Muscle layer of colon (tissue), 2 donors: ENCODE data around the gene SPACA5.
"Not testable (repeated sequence)": the region's sequence is repeated elsewhere in the genome, so short reads cannot be mapped to it uniquely, and the experiment has no call there.

ENCODE experiments used
- H3K27ac ChIP-seq: one replicate; pipeline ENCODE4 v1.7.0; 2013; ENCODE audit warnings: low read depth, mild to moderate bottlenecking, low read length, moderate library complexity
- H3K27me3 ChIP-seq, 2 donors: one replicate each; pipeline ENCODE4 v1.7.0; 2013; ENCODE audit warnings: low read length in 2 of 2, mild to moderate bottlenecking in 2 of 2; ENCODE audit not compliant: insufficient read depth in 2 of 2, control insufficient read depth in 1 of 2
- H3K36me3 ChIP-seq: one replicate; pipeline ENCODE4 v1.7.0; 2013; ENCODE audit warnings: mild to moderate bottlenecking, low read length; ENCODE audit not compliant: insufficient read depth
- H3K4me1 ChIP-seq: one replicate; pipeline ENCODE4 v1.7.0; 2013; ENCODE audit warnings: mild to moderate bottlenecking, low read length; ENCODE audit not compliant: insufficient read depth
- H3K4me3 ChIP-seq, 2 donors: one replicate each; pipeline ENCODE4 v1.7.0; 2013; ENCODE audit warnings: low read length in 2 of 2, low read depth in 1 of 2, mild to moderate bottlenecking in 1 of 2, moderate library complexity in 1 of 2
- H3K9ac ChIP-seq: one replicate; pipeline ENCODE4 v1.7.0; 2013; ENCODE audit warnings: low read length
- H3K9me3 ChIP-seq: one replicate; pipeline ENCODE4 v1.7.0; 2013; ENCODE audit warnings: mild to moderate bottlenecking, low read length
- donor health status: abdominal sarcoma.
- donor health status: Adenocarcinoma of cecum.

Gene SPACA5

GRCh38 chrX:48022738-48023137 is 15.9 kb downstream of the SPACA5 start:
- Histone ChIP-seq H3K4me3 (no peak overlapping the region), H3K27me3 (no peaks in the 10 kb centered on the region), H3K9me3 (no peaks in the 10 kb centered on the region), H3K9ac (no peak overlapping the region), H3K36me3 (no peaks in the 10 kb centered on the region), H3K27ac (no peak overlapping the region), H3K4me1 (no peaks in the 10 kb centered on the region)

- no peaks in the 10 kb centered on the region for H3K36me3 ChIP-seq
- H3K27me3 ChIP-seq: no peaks in the 10 kb centered on the region
- no peaks in the 10 kb centered on the region for H3K4me1 ChIP-seq
- H3K9ac ChIP-seq: no peak overlapping the region
- H3K9me3 ChIP-seq: no peaks in the 10 kb centered on the region
- no peak overlapping the region for H3K27ac ChIP-seq
- H3K4me3 ChIP-seq: no peak overlapping the region
These were observed 18.8 kb downstream of the SPACA5 start for GRCh38 chrX:48025561-48025960.

GRCh38 chrX:48027545-48027944 is 20.8 kb downstream of the SPACA5 start:
- H3K27me3 ChIP-seq, H3K9ac ChIP-seq, H3K36me3 ChIP-seq, H3K4me1 ChIP-seq, H3K9me3 ChIP-seq, H3K4me3 ChIP-seq, H3K27ac ChIP-seq: not testable (repeated sequence)

GRCh38 chrX:48028091-48028490 is 21.3 kb downstream of the SPACA5 start:
- H3K27me3 ChIP-seq: no peaks in the 10 kb centered on the region
- no peaks in the 10 kb centered on the region for H3K36me3 ChIP-seq
- no peak overlapping the region for H3K4me3 ChIP-seq
- H3K9me3 ChIP-seq: no peaks in the 10 kb centered on the region
- H3K9ac ChIP-seq: no peak overlapping the region
- no peak overlapping the region for H3K27ac ChIP-seq
- no peaks in the 10 kb centered on the region for H3K4me1 ChIP-seq

GRCh38 chrX:48030237-48030636 is 23.4 kb downstream of the SPACA5 start:
- Histone ChIP-seq H3K27me3 (no peaks in the 10 kb centered on the region), H3K27ac (no peak overlapping the region), H3K9ac (no peak overlapping the region), H3K36me3 (no peaks in the 10 kb centered on the region), H3K4me1 (no peaks in the 10 kb centered on the region), H3K9me3 (no peaks in the 10 kb centered on the region), H3K4me3 (no peak overlapping the region)

- H3K4me1 ChIP-seq, H3K9ac ChIP-seq, H3K27ac ChIP-seq, H3K36me3 ChIP-seq, H3K4me3 ChIP-seq, H3K27me3 ChIP-seq, H3K9me3 ChIP-seq: not testable (repeated sequence)
These were observed 23.9 kb downstream of the SPACA5 start for GRCh38 chrX:48030641-48031173.

GRCh38 chrX:48035891-48036290 is 29.1 kb downstream of the SPACA5 start:
- H3K4me1 ChIP-seq: no peaks in the 10 kb centered on the region

GRCh38 chrX:48043056-48043455 is 36.3 kb downstream of the SPACA5 start:
- Histone ChIP-seq H3K4me3 (no peak overlapping the region), H3K9ac (no peak overlapping the region), H3K9me3 (no peaks in the 10 kb centered on the region), H3K27ac (no peak overlapping the region), H3K27me3 (no peaks in the 10 kb centered on the region), H3K4me1 (no peaks in the 10 kb centered on the region), H3K36me3 (no peaks in the 10 kb centered on the region)

More at GRCh38 chrX:48035891-48036290, 29.1 kb downstream of the SPACA5 start:
- H3K36me3 ChIP-seq: no peaks in the 10 kb centered on the region
- H3K9me3 ChIP-seq: no peaks in the 10 kb centered on the region
- H3K27ac ChIP-seq: no peak overlapping the region
- H3K27me3 ChIP-seq: no peaks in the 10 kb centered on the region
- H3K4me3 ChIP-seq: no peak overlapping the region
- H3K9ac ChIP-seq: no peak overlapping the region

- Histone ChIP-seq H3K27me3 (no peaks in the 10 kb centered on the region), H3K4me3 (no peak overlapping the region), H3K36me3 (no peaks in the 10 kb centered on the region), H3K27ac (no peak overlapping the region), H3K4me1 (no peaks in the 10 kb centered on the region), H3K9ac (no peak overlapping the region), H3K9me3 (no peaks in the 10 kb centered on the region)
These were observed 38.9 kb downstream of the SPACA5 start for GRCh38 chrX:48045410-48046311.

- Histone ChIP-seq H3K9me3 (no peaks in the 10 kb centered on the region), H3K27ac (no peak overlapping the region)
These were observed 40.1 kb downstream of the SPACA5 start for GRCh38 chrX:48046846-48047245.

GRCh38 chrX:48058621-48059295 is 52.0 kb downstream of the SPACA5 start:
- no peak overlapping the region for H3K9ac ChIP-seq
- peaks cover 0 to 4% of the 10 kb centered on the region in 2 donors for H3K27me3 ChIP-seq
- no peak overlapping the region for H3K27ac ChIP-seq
- peaks cover 14% of the 10 kb centered on the region for H3K36me3 ChIP-seq
- H3K9me3 ChIP-seq: no peaks in the 10 kb centered on the region
- no peak overlapping the region for H3K4me3 ChIP-seq
- no peaks in the 10 kb centered on the region for H3K4me1 ChIP-seq

More at GRCh38 chrX:48046846-48047245, 40.1 kb downstream of the SPACA5 start:
- Histone ChIP-seq H3K4me1 (no peaks in the 10 kb centered on the region), H3K9ac (no peak overlapping the region), H3K36me3 (no peaks in the 10 kb centered on the region), H3K4me3 (no peak overlapping the region), H3K27me3 (no peaks in the 10 kb centered on the region)
